Activated CD4-positive, alpha-beta memory T cell treated with anti-CD3 and anti-CD28 coated beads for 36 hours (primary cell): ENCODE data around the gene CSK. TPM values are rescaled to one million over a fixed set of nuclear protein-coding genes. Genes with fewer than 3 reads are reported as not detected.

Experiments
- CTCF ChIA-PET: fragments of 350-600 bp; sonication (Branson Sonifier 250); formaldehyde crosslinking; loops from one replicate; lab custom pipeline; 2021; ENCODE audit warnings: antibody characterized with exemption, inconsistent platforms; lab: Charles Lee
- POLR2A ChIA-PET: fragments of 350-600 bp; sonication (Branson Sonifier 250); formaldehyde crosslinking; loops from one replicate; lab custom pipeline; 2021; ENCODE audit warnings: antibody characterized with exemption; lab: Charles Lee
- DNase-seq: peaks from one replicate; pipeline ENCODE4 v3.0.0-alpha.2; 2020
- H3K27ac Mint-ChIP-seq: one replicate; pipeline ENCODE4 v1.8.0; 2021; ENCODE audit warnings: mixed read lengths
- H3K27me3 Mint-ChIP-seq: one replicate; pipeline ENCODE4 v1.8.0; 2021; ENCODE audit warnings: mixed read lengths
- H3K36me3 Mint-ChIP-seq: one replicate; pipeline ENCODE4 v1.8.0; 2021; ENCODE audit warnings: mixed read lengths
- H3K4me1 Mint-ChIP-seq: one replicate; pipeline ENCODE4 v1.8.0; 2021; ENCODE audit warnings: low read depth, mixed read lengths
- H3K4me3 Mint-ChIP-seq: one replicate; pipeline ENCODE4 v1.8.0; 2021; ENCODE audit warnings: mild to moderate bottlenecking, mixed read lengths
- H3K9me3 Mint-ChIP-seq: one replicate; pipeline ENCODE4 v1.8.0; 2021; ENCODE audit warnings: mixed read lengths
- intact Hi-C: fragments of 100-400 bp; cut with micrococcal nuclease; formaldehyde crosslinking; loops from one replicate; pipeline ENCODE4 v1.15.1; 2023
- total RNA-seq, 2 experiments: library from RNA; stranded (reverse); gene quantifications; one replicate each; pipeline ENCODE4 v1.2.3, GENCODE V29; 2021

Gene CSK
- total RNA-seq, 2 experiments from 2014 or later: 260 to 262 TPM

GRCh38 chr15:74817370-74817737, 35.5 kb downstream of the CSK start:
- Mint-ChIP-seq H3K36me3 (no peaks in the 10 kb centered on the region), H3K27ac (no peak overlapping the region), H3K4me3 (no peak overlapping the region), H3K27me3 (no peaks in the 10 kb centered on the region), H3K4me1 (peaks cover 7% of the 10 kb centered on the region), H3K9me3 (no peaks in the 10 kb centered on the region)
- POLR2A ChIA-PET: no interaction called here
- CTCF ChIA-PET: interaction anchor here (1.9 kb wide), 1 partner anchor 46 kb away, joined by 7 read pairs; no protein-coding TSS in a partner anchor
- intact Hi-C loops: no loop called here
- no peak for DNase-seq

- ChIA-PET CTCF (interaction anchor here (0.6 to 3.4 kb wide), 4 partner anchors 11 to 49 kb away, joined by 3 to 14 read pairs (median 3); no protein-coding TSS in a partner anchor), POLR2A (no interaction called here)
- H3K9me3 Mint-ChIP-seq: no peaks in the 10 kb centered on the region
- no peak overlapping the region for H3K4me3 Mint-ChIP-seq
- intact Hi-C loops: no loop called here
- no peaks in the 10 kb centered on the region for H3K27me3 Mint-ChIP-seq
- H3K36me3 Mint-ChIP-seq: no peaks in the 10 kb centered on the region
- no peak overlapping the region for H3K27ac Mint-ChIP-seq
- H3K4me1 Mint-ChIP-seq: peaks cover 7% of the 10 kb centered on the region
- DNase-seq: no peak
These were observed 38.2 kb downstream of the CSK start for GRCh38 chr15:74820056-74820455.

- peaks cover 7% of the 10 kb centered on the region for H3K4me1 Mint-ChIP-seq
- no peak for DNase-seq
- no peak overlapping the region for H3K4me3 Mint-ChIP-seq
- no peaks in the 10 kb centered on the region for H3K9me3 Mint-ChIP-seq
- ChIA-PET CTCF (interaction anchor here (0.7 to 3.4 kb wide), 3 partner anchors 10 to 50 kb away, joined by 3 to 14 read pairs (median 3); no protein-coding TSS in a partner anchor), POLR2A (no interaction called here)
- no peaks in the 10 kb centered on the region for H3K36me3 Mint-ChIP-seq
- H3K27me3 Mint-ChIP-seq: no peaks in the 10 kb centered on the region
- no peak overlapping the region for H3K27ac Mint-ChIP-seq
- intact Hi-C loops: no loop called here
These were observed 39.4 kb downstream of the CSK start for GRCh38 chr15:74821091-74821789.

DNA sequence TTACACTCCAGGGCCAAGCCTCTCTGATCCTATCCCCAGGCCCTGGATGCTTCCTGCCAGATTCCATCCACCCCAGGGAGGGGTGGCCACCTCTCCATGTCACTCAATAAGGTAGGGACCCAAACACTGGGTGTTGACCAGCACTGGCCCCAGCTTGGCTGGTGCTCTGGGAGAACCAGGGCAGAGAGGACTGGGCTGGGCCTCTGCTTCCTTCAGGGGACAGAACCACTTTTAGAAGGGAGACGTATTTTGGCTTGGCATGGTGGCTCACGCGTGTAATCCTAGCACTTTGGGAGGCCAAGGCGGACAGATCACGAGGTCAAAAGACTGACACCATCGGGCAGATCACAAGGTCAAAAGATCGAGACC, 39.9 kb downstream of the CSK start:
- Mint-ChIP-seq H3K9me3 (no peaks in the 10 kb centered on the region), H3K4me3 (no peak overlapping the region), H3K4me1 (peaks cover 7% of the 10 kb centered on the region), H3K36me3 (no peaks in the 10 kb centered on the region), H3K27ac (no peak overlapping the region), H3K27me3 (peaks cover 3% of the 10 kb centered on the region)
- ChIA-PET POLR2A (no interaction called here), CTCF (interaction anchor here (1.2 to 3.4 kb wide), 2 partner anchors 22 to 51 kb away, joined by 3 to 14 read pairs; no protein-coding TSS in a partner anchor)
- intact Hi-C loops: no loop called here
- DNase-seq: no peak

GRCh38 chr15:74822233-74822632, 40.4 kb downstream of the CSK start:
- ChIA-PET POLR2A (no interaction called here), CTCF (no interaction called here)
- Mint-ChIP-seq H3K4me3 (no peak overlapping the region), H3K27me3 (peaks cover 7% of the 10 kb centered on the region), H3K36me3 (no peaks in the 10 kb centered on the region), H3K4me1 (peaks cover 10% of the 10 kb centered on the region), H3K27ac (no peak overlapping the region), H3K9me3 (no peaks in the 10 kb centered on the region)
- intact Hi-C loops: no loop called here
- no peak for DNase-seq

DNA sequence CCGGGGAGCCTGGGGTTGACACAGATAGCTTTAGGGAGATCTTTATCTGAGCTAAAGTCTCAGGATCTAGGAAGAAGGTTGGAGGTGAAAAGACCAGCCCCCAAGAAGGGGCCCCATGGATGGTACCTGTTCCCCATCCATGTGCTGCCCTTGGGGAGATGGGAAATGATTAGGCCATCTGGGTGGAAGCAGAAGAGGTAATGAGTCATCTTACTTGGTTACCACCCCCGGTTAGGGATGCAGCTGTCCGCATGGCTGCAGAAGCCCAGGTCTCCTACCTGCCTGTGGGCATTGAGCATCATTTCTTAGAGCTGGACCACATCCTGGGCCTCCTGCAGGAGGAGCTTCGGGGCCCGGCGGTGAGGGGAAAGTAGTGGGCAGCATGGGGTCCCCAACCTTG, 41.4 kb downstream of the CSK start:
- intact Hi-C loops: no loop called here
- H3K27me3 Mint-ChIP-seq: peaks cover 14% of the 10 kb centered on the region
- ChIA-PET CTCF (interaction anchor here (1.1 to 1.3 kb wide), 2 partner anchors 54 to 189 kb away, joined by 4 to 5 read pairs; no protein-coding TSS in a partner anchor), POLR2A (interaction anchor here (0.6 kb wide), 1 partner anchor 61 kb away, joined by 4 read pairs; no protein-coding TSS in a partner anchor)
- peaks cover 10% of the 10 kb centered on the region for H3K4me1 Mint-ChIP-seq
- H3K36me3 Mint-ChIP-seq: no peaks in the 10 kb centered on the region
- no peaks in the 10 kb centered on the region for H3K9me3 Mint-ChIP-seq
- no peak overlapping the region for H3K4me3 Mint-ChIP-seq
- DNase-seq: no peak
- H3K27ac Mint-ChIP-seq: no peak overlapping the region

- POLR2A ChIA-PET: no interaction called here
- Mint-ChIP-seq H3K27me3 (peaks cover 17% of the 10 kb centered on the region), H3K9me3 (no peaks in the 10 kb centered on the region), H3K4me1 (peaks cover 13% of the 10 kb centered on the region), H3K4me3 (no peak overlapping the region), H3K36me3 (no peaks in the 10 kb centered on the region), H3K27ac (no peak overlapping the region)
- no peak for DNase-seq
- CTCF ChIA-PET: no interaction called here
- intact Hi-C loops: no loop called here
These were observed 43.1 kb downstream of the CSK start for GRCh38 chr15:74824976-74825375.

DNA sequence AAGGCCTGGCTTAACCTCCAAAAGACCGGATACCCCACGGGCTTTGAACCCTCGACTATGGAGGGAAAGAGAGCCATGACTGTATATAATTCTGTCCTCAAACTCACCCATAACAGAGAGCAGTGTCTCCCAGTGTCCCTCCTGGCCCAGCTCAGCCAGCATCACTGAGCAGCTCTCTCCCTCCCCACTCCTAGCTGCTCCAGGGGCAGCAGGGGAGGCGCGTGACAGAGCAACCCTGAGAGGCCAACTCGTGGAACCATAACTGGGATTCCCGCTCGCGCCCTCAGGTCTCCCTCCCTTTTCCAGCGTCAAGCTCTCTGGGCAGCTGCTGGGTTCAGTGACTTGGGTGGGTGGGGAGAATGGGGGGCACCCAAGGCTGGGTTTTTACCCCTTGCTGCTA, 44.0 kb downstream of the CSK start:
- H3K36me3 Mint-ChIP-seq: no peaks in the 10 kb centered on the region
- intact Hi-C loops: no loop called here
- ChIA-PET CTCF (interaction anchor here (0.6 to 2.5 kb wide), 6 partner anchors 10 to 130 kb away, joined by 3 to 11 read pairs (median 4); no protein-coding TSS in a partner anchor), POLR2A (no interaction called here)
- H3K4me3 Mint-ChIP-seq: no peak overlapping the region
- no peak for DNase-seq
- H3K27ac Mint-ChIP-seq: no peak overlapping the region
- peaks cover 14% of the 10 kb centered on the region for H3K4me1 Mint-ChIP-seq
- peaks cover 17% of the 10 kb centered on the region for H3K27me3 Mint-ChIP-seq
- no peaks in the 10 kb centered on the region for H3K9me3 Mint-ChIP-seq

DNA sequence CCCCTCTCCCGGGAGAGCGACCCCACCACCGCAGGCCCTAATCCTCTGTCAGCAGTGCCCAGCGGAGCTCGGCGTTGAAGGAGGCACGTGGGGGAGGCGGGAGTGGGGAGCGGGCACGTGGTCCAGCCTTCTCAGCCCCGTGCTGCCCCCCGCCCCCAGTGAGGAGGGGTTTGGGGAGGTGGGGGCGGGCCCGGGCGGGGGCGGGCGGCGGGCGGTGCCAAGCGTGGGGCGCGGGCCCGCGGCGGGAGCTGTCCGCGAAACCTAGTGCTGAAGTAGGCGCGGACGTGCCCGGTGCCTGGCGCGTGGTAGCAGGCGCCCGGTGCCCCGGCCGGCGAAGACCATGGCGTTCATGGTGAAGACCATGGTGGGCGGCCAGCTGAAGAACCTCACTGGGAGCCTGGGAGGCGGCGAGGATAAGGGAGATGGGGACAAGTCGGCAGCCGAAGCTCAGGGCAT, 44.5 kb downstream of the CSK start, which contains the start of gene CPLX3:
TSS of gene CPLX3 (plus strand) at position 264 of the 456 bp plus-strand sequence. CDS start at position 341, 77 bp downstream.
- CTCF ChIA-PET: interaction anchor here (0.9 to 2.5 kb wide), 6 partner anchors 10 to 128 kb away, joined by 3 to 11 read pairs (median 4); no protein-coding TSS in a partner anchor
- Mint-ChIP-seq H3K4me3 (no peak within 1 kb of the TSS), H3K36me3 (no peaks in the 10 kb centered on the region), H3K27me3 (peaks cover 17% of the 10 kb centered on the region), H3K27ac (no peak within 1 kb of the TSS), H3K4me1 (peaks cover 14% of the 10 kb centered on the region), H3K9me3 (no peaks in the 10 kb centered on the region)
- peak; percentile 54 for DNase-seq
- POLR2A ChIA-PET: no interaction called here
- intact Hi-C loops: no loop called here

DNA sequence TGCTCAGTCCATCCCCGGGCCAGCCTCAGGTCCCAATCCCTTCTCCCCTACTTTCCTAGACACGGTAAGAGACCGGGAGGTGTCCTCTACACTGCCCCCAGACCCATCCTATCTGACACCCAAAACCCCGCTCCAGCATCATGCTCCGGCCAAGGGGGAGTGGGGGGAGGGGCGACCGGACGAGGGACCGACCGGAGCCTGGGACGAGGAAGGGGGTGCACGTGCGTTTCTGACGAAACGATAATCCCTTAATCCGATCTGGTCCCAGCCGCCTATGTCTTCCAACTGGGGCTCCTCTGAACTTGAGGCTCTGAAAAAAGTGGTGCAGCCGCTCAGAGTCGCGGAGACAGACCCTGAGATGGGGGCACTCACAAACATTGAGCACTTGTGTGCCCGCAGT, 45.0 kb downstream of the CSK start:
- intact Hi-C loops: no loop called here

GRCh38 chr15:74827614-74828013, 45.7 kb downstream of the CSK start:
- Mint-ChIP-seq H3K36me3 (no peaks in the 10 kb centered on the region), H3K4me1 (peaks cover 14% of the 10 kb centered on the region), H3K27ac (no peak overlapping the region), H3K9me3 (no peaks in the 10 kb centered on the region), H3K27me3 (peaks cover 17% of the 10 kb centered on the region), H3K4me3 (no peak overlapping the region)
- intact Hi-C loops: no loop called here
- no peak for DNase-seq
- POLR2A ChIA-PET: interaction anchor here (0.7 kb wide), 1 partner anchor 647 kb away, joined by 3 read pairs; no protein-coding TSS in a partner anchor
- CTCF ChIA-PET: interaction anchor here (1.0 to 2.5 kb wide), 6 partner anchors 9 to 79 kb away, joined by 3 to 11 read pairs (median 5); partner anchors contain the start of genes FAM219B and ULK3

More for the DNA sequence above, 45.0 kb downstream of the CSK start:
- Mint-ChIP-seq H3K27ac (no peak overlapping the region), H3K4me3 (no peak overlapping the region), H3K4me1 (peaks cover 14% of the 10 kb centered on the region), H3K27me3 (peaks cover 17% of the 10 kb centered on the region), H3K36me3 (no peaks in the 10 kb centered on the region), H3K9me3 (no peaks in the 10 kb centered on the region)
- CTCF ChIA-PET: interaction anchor here (1.0 to 2.5 kb wide), 7 partner anchors 9 to 80 kb away, joined by 3 to 11 read pairs (median 5); partner anchors contain the start of genes FAM219B and ULK3
- POLR2A ChIA-PET: no interaction called here
- no peak for DNase-seq

DNA sequence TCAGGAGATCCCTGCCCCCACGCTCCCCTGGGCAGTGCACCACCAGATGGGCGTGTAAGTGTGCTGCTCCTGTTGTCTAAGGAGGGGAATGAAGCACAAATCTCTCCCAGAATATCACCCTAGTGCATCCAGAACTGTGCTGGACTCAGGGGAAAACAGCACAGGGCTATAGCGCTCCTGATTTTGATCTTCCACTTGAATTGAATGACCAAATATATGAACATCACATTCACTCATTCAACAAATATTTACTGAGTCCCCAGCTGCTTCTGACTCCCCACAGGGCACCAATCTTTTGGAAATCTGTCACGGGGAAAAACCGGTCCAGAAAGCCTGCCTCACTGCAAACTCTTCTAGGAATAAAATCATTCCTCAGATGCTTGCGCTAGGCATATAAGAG, 47.0 kb downstream of the CSK start:
- Mint-ChIP-seq H3K4me3 (no peak overlapping the region), H3K4me1 (peaks cover 14% of the 10 kb centered on the region), H3K36me3 (no peaks in the 10 kb centered on the region), H3K27me3 (peaks cover 17% of the 10 kb centered on the region), H3K27ac (no peak overlapping the region), H3K9me3 (no peaks in the 10 kb centered on the region)
- ChIA-PET CTCF (interaction anchor here (0.7 to 6.1 kb wide), 4 partner anchors 14 to 77 kb away, joined by 3 to 44 read pairs (median 7); partner anchors contain the start of gene ULK3), POLR2A (interaction anchor here (0.6 to 1.0 kb wide), 3 partner anchors 13 to 43 kb away, joined by 3 read pairs; partner anchors contain the start of gene ULK3)
- intact Hi-C loops: no loop called here
- DNase-seq: no peak
